ENCODE data around the gene TTC34. TPM values are rescaled to one million over a fixed set of nuclear protein-coding genes. Genes with fewer than 3 reads are reported as not detected.

TTC34 gene
- total RNA-seq, 1 experiment from 2014 or later = 0.03 TPM

GRCh38 chr1:2595261-2595811, 206.2 kb downstream of the TTC34 start:
- Histone ChIP-seq H3K36me3 (no peaks in the 10 kb centered on the region), H3K4me1 (replicated peaks) (no peaks in the 10 kb centered on the region), H3K27ac (no peak overlapping the region), H3K27me3 (replicated peaks) (peaks cover 11% of the 10 kb centered on the region), H3K4me3 (no peak overlapping the region), H3K9me3 (replicated peaks) (no peaks in the 10 kb centered on the region)
- DNase-seq (ENCODE audit: low read depth in 1 of 2, low spot score in 2 of 2) = no peak

- Histone ChIP-seq H3K36me3 (no peaks in the 10 kb centered on the region), H3K27ac (no peak overlapping the region), H3K27me3 (replicated peaks) (peaks cover 11% of the 10 kb centered on the region), H3K4me1 (replicated peaks) (no peaks in the 10 kb centered on the region), H3K9me3 (replicated peaks) (no peaks in the 10 kb centered on the region), H3K4me3 (no peak overlapping the region)
- no peak for DNase-seq (ENCODE audit: low read depth in 1 of 2, low spot score in 2 of 2)
These were observed 206.8 kb downstream of the TTC34 start for GRCh38 chr1:2594641-2595131.

GRCh38 chr1:2594001-2594640, 207.4 kb downstream of the TTC34 start:
- Histone ChIP-seq H3K4me3 (no peak overlapping the region), H3K27ac (no peak overlapping the region), H3K9me3 (replicated peaks) (no peaks in the 10 kb centered on the region), H3K36me3 (no peaks in the 10 kb centered on the region), H3K4me1 (replicated peaks) (no peaks in the 10 kb centered on the region), H3K27me3 (replicated peaks) (peaks cover 7% of the 10 kb centered on the region)
- DNase-seq (ENCODE audit: low read depth in 1 of 2, low spot score in 2 of 2) = no peak

GRCh38 chr1:2593251-2593878, 208.1 kb downstream of the TTC34 start:
- Histone ChIP-seq H3K9me3 (replicated peaks) (no peaks in the 10 kb centered on the region), H3K36me3 (no peaks in the 10 kb centered on the region), H3K27me3 (replicated peaks) (no peaks in the 10 kb centered on the region), H3K4me1 (replicated peaks) (no peaks in the 10 kb centered on the region), H3K27ac (no peak overlapping the region), H3K4me3 (no peak overlapping the region)
- DNase-seq (ENCODE audit: low read depth in 1 of 2, low spot score in 2 of 2) = no peak

GRCh38 chr1:2592672-2593071, 208.8 kb downstream of the TTC34 start:
- Histone ChIP-seq H3K36me3 (no peaks in the 10 kb centered on the region), H3K27ac (no peak overlapping the region)
- DNase-seq (ENCODE audit: low read depth in 1 of 2, low spot score in 2 of 2) = no peak

GRCh38 chr1:2591581-2592261, 209.8 kb downstream of the TTC34 start:
- H3K27me3 ChIP-seq (replicated peaks) = no peaks in the 10 kb centered on the region
- H3K9me3 ChIP-seq (replicated peaks) = no peaks in the 10 kb centered on the region
- DNase-seq (ENCODE audit: low read depth in 1 of 2, low spot score in 2 of 2) = no peak
- no peak overlapping the region for H3K4me3 ChIP-seq
- H3K36me3 ChIP-seq = no peaks in the 10 kb centered on the region
- H3K27ac ChIP-seq = no peak overlapping the region
- H3K4me1 ChIP-seq (replicated peaks) = peaks cover 9% of the 10 kb centered on the region

More at GRCh38 chr1:2592672-2593071, 208.8 kb downstream of the TTC34 start:
- Histone ChIP-seq H3K9me3 (replicated peaks) (no peaks in the 10 kb centered on the region), H3K4me3 (no peak overlapping the region), H3K4me1 (replicated peaks) (peaks cover 1% of the 10 kb centered on the region), H3K27me3 (replicated peaks) (no peaks in the 10 kb centered on the region)

GRCh38 chr1:2591233-2591580, 210.3 kb downstream of the TTC34 start:
- DNase-seq (ENCODE audit: low read depth in 1 of 2, low spot score in 2 of 2) = no peak
- H3K4me3 ChIP-seq = no peak overlapping the region
- peaks cover 9% of the 10 kb centered on the region for H3K4me1 ChIP-seq (replicated peaks)
- no peak overlapping the region for H3K27ac ChIP-seq
- H3K9me3 ChIP-seq (replicated peaks) = no peaks in the 10 kb centered on the region
- no peaks in the 10 kb centered on the region for H3K36me3 ChIP-seq
- H3K27me3 ChIP-seq (replicated peaks) = no peaks in the 10 kb centered on the region

GRCh38 chr1:2590233-2591141, 211.0 kb downstream of the TTC34 start:
- Histone ChIP-seq H3K36me3 (no peaks in the 10 kb centered on the region), H3K4me3 (no peak overlapping the region), H3K27me3 (replicated peaks) (no peaks in the 10 kb centered on the region), H3K4me1 (replicated peaks) (peaks cover 12% of the 10 kb centered on the region), H3K27ac (no peak overlapping the region), H3K9me3 (replicated peaks) (no peaks in the 10 kb centered on the region)
- DNase-seq (ENCODE audit: low read depth in 1 of 2, low spot score in 2 of 2) = no peak

- H3K9me3 ChIP-seq (replicated peaks) = no peaks in the 10 kb centered on the region
- no peak overlapping the region for H3K27ac ChIP-seq
- H3K4me3 ChIP-seq = no peak overlapping the region
- H3K4me1 ChIP-seq (replicated peaks) = peaks cover 18% of the 10 kb centered on the region
- no peak for DNase-seq (ENCODE audit: low read depth in 1 of 2, low spot score in 2 of 2)
- H3K36me3 ChIP-seq = no peaks in the 10 kb centered on the region
- H3K27me3 ChIP-seq (replicated peaks) = no peaks in the 10 kb centered on the region
These were observed 211.9 kb downstream of the TTC34 start for GRCh38 chr1:2589431-2590232.

- Histone ChIP-seq H3K27ac (no peak overlapping the region), H3K27me3 (replicated peaks) (no peaks in the 10 kb centered on the region), H3K4me3 (no peak overlapping the region), H3K4me1 (replicated peaks) (peaks cover 18% of the 10 kb centered on the region), H3K36me3 (no peaks in the 10 kb centered on the region), H3K9me3 (replicated peaks) (no peaks in the 10 kb centered on the region)
- no peak for DNase-seq (ENCODE audit: low read depth in 1 of 2, low spot score in 2 of 2)
These were observed 212.6 kb downstream of the TTC34 start for GRCh38 chr1:2588661-2589430.

- Histone ChIP-seq H3K9me3 (replicated peaks) (no peaks in the 10 kb centered on the region), H3K4me3 (no peak overlapping the region), H3K27ac (no peak overlapping the region), H3K4me1 (replicated peaks) (peaks cover 18% of the 10 kb centered on the region), H3K27me3 (replicated peaks) (0 out of 2 replicates have a peak, but pooled peaks cover 5% of the 10 kb centered on the region), H3K36me3 (no peaks in the 10 kb centered on the region)
- DNase-seq (ENCODE audit: low read depth in 1 of 2, low spot score in 2 of 2) = no peak
These were observed 213.5 kb downstream of the TTC34 start for GRCh38 chr1:2587860-2588571.

Data from SJSA1 (cell line).